ENCODE data around the gene TTC39B. TPM values are rescaled to one million over a fixed set of nuclear protein-coding genes. Genes with fewer than 3 reads are reported as not detected.
"Not testable (repeated sequence)": the region's sequence is repeated elsewhere in the genome, so short reads cannot be mapped to it uniquely, and the experiment has no call there.

Gene TTC39B
- total RNA-seq, 2 experiments from 2014 or later: 17.8 to 20.3 TPM

GRCh38 chr9:15243081-15243480, 63.9 kb downstream of the TTC39B start:
- ChIA-PET CTCF (no interaction called here), POLR2A (no interaction called here)
- H3K27ac Mint-ChIP-seq: no peak overlapping the region
- peaks cover 22% of the 10 kb centered on the region for H3K36me3 Mint-ChIP-seq (ENCODE audit: low read depth)
- ATAC-seq (no peak), DNase-seq (no peak)
- no peak overlapping the region for H3K4me3 Mint-ChIP-seq
- H3K4me1 Mint-ChIP-seq (ENCODE audit: low read depth): peaks cover 21% of the 10 kb centered on the region
- H3K9me3 Mint-ChIP-seq (ENCODE audit: insufficient read depth): peaks cover 15% of the 10 kb centered on the region
- H3K27me3 Mint-ChIP-seq (ENCODE audit: low read depth): no peaks in the 10 kb centered on the region

GRCh38 chr9:15240927-15241326, 66.1 kb downstream of the TTC39B start:
- Mint-ChIP-seq H3K4me3 (no peak overlapping the region), H3K4me1 (ENCODE audit: low read depth) (peaks cover 9% of the 10 kb centered on the region), H3K36me3 (ENCODE audit: low read depth) (peaks cover 30% of the 10 kb centered on the region), H3K27me3 (ENCODE audit: low read depth) (no peaks in the 10 kb centered on the region), H3K27ac (no peak overlapping the region), H3K9me3 (ENCODE audit: insufficient read depth) (peaks cover 35% of the 10 kb centered on the region)
- DNase-seq (no peak), ATAC-seq (no peak)
- ChIA-PET POLR2A (no interaction called here), CTCF (no interaction called here)

- DNase-seq (no peak), ATAC-seq (no peak)
- no peak overlapping the region for H3K27ac Mint-ChIP-seq
- H3K4me1 Mint-ChIP-seq (ENCODE audit: low read depth): peaks cover 9% of the 10 kb centered on the region
- H3K36me3 Mint-ChIP-seq (ENCODE audit: low read depth): peaks cover 30% of the 10 kb centered on the region
- ChIA-PET CTCF (no interaction called here), POLR2A (no interaction called here)
- H3K27me3 Mint-ChIP-seq (ENCODE audit: low read depth): no peaks in the 10 kb centered on the region
- H3K9me3 Mint-ChIP-seq (ENCODE audit: insufficient read depth): peaks cover 46% of the 10 kb centered on the region
- no peak overlapping the region for H3K4me3 Mint-ChIP-seq
These were observed 67.2 kb downstream of the TTC39B start for GRCh38 chr9:15239816-15240215.

GRCh38 chr9:15238646-15239045, 68.4 kb downstream of the TTC39B start:
- H3K9me3 Mint-ChIP-seq (ENCODE audit: insufficient read depth): peaks cover 47% of the 10 kb centered on the region
- ATAC-seq (no peak), DNase-seq (no peak)
- peaks cover 28% of the 10 kb centered on the region for H3K36me3 Mint-ChIP-seq (ENCODE audit: low read depth)
- CTCF ChIA-PET: no interaction called here
- H3K27me3 Mint-ChIP-seq (ENCODE audit: low read depth): no peaks in the 10 kb centered on the region
- no peak overlapping the region for H3K27ac Mint-ChIP-seq
- no peak overlapping the region for H3K4me3 Mint-ChIP-seq
- H3K4me1 Mint-ChIP-seq (ENCODE audit: low read depth): peaks cover 6% of the 10 kb centered on the region
- POLR2A ChIA-PET: interaction anchor here (0.6 kb wide), 1 partner anchor 166 kb away, joined by 4 read pairs; no protein-coding TSS in a partner anchor

GRCh38 chr9:15235658-15236057, 71.4 kb downstream of the TTC39B start:
- DNase-seq (no peak), ATAC-seq (no peak)
- H3K27me3 Mint-ChIP-seq (ENCODE audit: low read depth): no peaks in the 10 kb centered on the region
- no peak overlapping the region for H3K27ac Mint-ChIP-seq
- POLR2A ChIA-PET: no interaction called here
- peaks cover 30% of the 10 kb centered on the region for H3K36me3 Mint-ChIP-seq (ENCODE audit: low read depth)
- H3K4me3 Mint-ChIP-seq: no peak overlapping the region
- H3K4me1 Mint-ChIP-seq (ENCODE audit: low read depth): peaks cover 6% of the 10 kb centered on the region
- peaks cover 44% of the 10 kb centered on the region for H3K9me3 Mint-ChIP-seq (ENCODE audit: insufficient read depth)
- CTCF ChIA-PET: no interaction called here

GRCh38 chr9:15233941-15234490, 73.0 kb downstream of the TTC39B start:
- POLR2A ChIA-PET; ATAC-seq; CTCF ChIA-PET; DNase-seq; H3K4me3 Mint-ChIP-seq; H3K27ac Mint-ChIP-seq; H3K27me3 Mint-ChIP-seq (ENCODE audit: low read depth); H3K4me1 Mint-ChIP-seq (ENCODE audit: low read depth): not testable (repeated sequence)
- H3K9me3 Mint-ChIP-seq (ENCODE audit: insufficient read depth): peaks cover 40% of the 10 kb centered on the region
- H3K36me3 Mint-ChIP-seq (ENCODE audit: low read depth): peaks cover 27% of the 10 kb centered on the region

- DNase-seq; ATAC-seq; POLR2A ChIA-PET; H3K27me3 Mint-ChIP-seq (ENCODE audit: low read depth); H3K27ac Mint-ChIP-seq; H3K4me3 Mint-ChIP-seq: not testable (repeated sequence)
- CTCF ChIA-PET: interaction anchor here (1.5 to 1.9 kb wide), 3 partner anchors 10 to 20 kb away, joined by 8 to 12 read pairs (median 9); no protein-coding TSS in a partner anchor
- H3K9me3 Mint-ChIP-seq (ENCODE audit: insufficient read depth): peaks cover 29% of the 10 kb centered on the region
- H3K36me3 Mint-ChIP-seq (ENCODE audit: low read depth): peaks cover 17% of the 10 kb centered on the region
- H3K4me1 Mint-ChIP-seq (ENCODE audit: low read depth): peaks cover 13% of the 10 kb centered on the region
These were observed 74.2 kb downstream of the TTC39B start for GRCh38 chr9:15232706-15233280.

GRCh38 chr9:15231788-15232635, 75.0 kb downstream of the TTC39B start:
- no peak for DNase-seq

GRCh38 chr9:15229409-15229808, 77.6 kb downstream of the TTC39B start:
- POLR2A ChIA-PET: no interaction called here
- no peak overlapping the region for H3K27ac Mint-ChIP-seq
- peaks cover 7% of the 10 kb centered on the region for H3K4me1 Mint-ChIP-seq (ENCODE audit: low read depth)
- H3K9me3 Mint-ChIP-seq (ENCODE audit: insufficient read depth): no peaks in the 10 kb centered on the region
- CTCF ChIA-PET: interaction anchor here (1.1 kb wide), 1 partner anchor 9 kb away, joined by 4 read pairs; no protein-coding TSS in a partner anchor
- H3K4me3 Mint-ChIP-seq: no peak overlapping the region
- no peaks in the 10 kb centered on the region for H3K27me3 Mint-ChIP-seq (ENCODE audit: low read depth)
- peaks cover 6% of the 10 kb centered on the region for H3K36me3 Mint-ChIP-seq (ENCODE audit: low read depth)
- DNase-seq: no peak
- ATAC-seq: no peak

More at GRCh38 chr9:15231788-15232635, 75.0 kb downstream of the TTC39B start:
- no peaks in the 10 kb centered on the region for H3K27me3 Mint-ChIP-seq (ENCODE audit: low read depth)
- peaks cover 22% of the 10 kb centered on the region for H3K9me3 Mint-ChIP-seq (ENCODE audit: insufficient read depth)
- no peak for ATAC-seq
- peaks cover 14% of the 10 kb centered on the region for H3K36me3 Mint-ChIP-seq (ENCODE audit: low read depth)
- ChIA-PET POLR2A (no interaction called here), CTCF (interaction anchor here (0.6 to 1.9 kb wide), 7 partner anchors 9 to 62 kb away, joined by 3 to 12 read pairs (median 3); no protein-coding TSS in a partner anchor)
- peaks cover 13% of the 10 kb centered on the region for H3K4me1 Mint-ChIP-seq (ENCODE audit: low read depth)
- H3K4me3 Mint-ChIP-seq: no peak overlapping the region
- H3K27ac Mint-ChIP-seq: no peak overlapping the region

- ChIA-PET POLR2A (no interaction called here), CTCF (no interaction called here)
- ATAC-seq (no peak), DNase-seq (no peak)
- peaks cover 19% of the 10 kb centered on the region for H3K36me3 Mint-ChIP-seq (ENCODE audit: low read depth)
- H3K27ac Mint-ChIP-seq: no peak overlapping the region
- H3K4me1 Mint-ChIP-seq (ENCODE audit: low read depth): peaks cover 7% of the 10 kb centered on the region
- no peaks in the 10 kb centered on the region for H3K27me3 Mint-ChIP-seq (ENCODE audit: low read depth)
- no peak overlapping the region for H3K4me3 Mint-ChIP-seq
- H3K9me3 Mint-ChIP-seq (ENCODE audit: insufficient read depth): no peaks in the 10 kb centered on the region
These were observed 79.5 kb downstream of the TTC39B start for GRCh38 chr9:15227491-15227890.

- no peak overlapping the region for H3K4me3 Mint-ChIP-seq
- CTCF ChIA-PET: no interaction called here
- H3K27ac Mint-ChIP-seq: no peak overlapping the region
- POLR2A ChIA-PET: no interaction called here
- no peaks in the 10 kb centered on the region for H3K9me3 Mint-ChIP-seq (ENCODE audit: insufficient read depth)
- H3K4me1 Mint-ChIP-seq (ENCODE audit: low read depth): peaks cover 7% of the 10 kb centered on the region
- no peak for ATAC-seq
- no peaks in the 10 kb centered on the region for H3K27me3 Mint-ChIP-seq (ENCODE audit: low read depth)
- no peak for DNase-seq
- H3K36me3 Mint-ChIP-seq (ENCODE audit: low read depth): peaks cover 16% of the 10 kb centered on the region
These were observed 81.4 kb downstream of the TTC39B start for GRCh38 chr9:15225564-15226126.

GRCh38 chr9:15222313-15222712, 84.7 kb downstream of the TTC39B start:
- no peak for ATAC-seq

More at GRCh38 chr9:15222313-15222712, 84.7 kb downstream of the TTC39B start:
- DNase-seq: no peak
- Mint-ChIP-seq H3K4me3 (no peak overlapping the region), H3K9me3 (ENCODE audit: insufficient read depth) (no peaks in the 10 kb centered on the region), H3K27ac (no peak overlapping the region), H3K4me1 (ENCODE audit: low read depth) (no peaks in the 10 kb centered on the region), H3K36me3 (ENCODE audit: low read depth) (peaks cover 16% of the 10 kb centered on the region), H3K27me3 (ENCODE audit: low read depth) (no peaks in the 10 kb centered on the region)
- POLR2A ChIA-PET: no interaction called here
- CTCF ChIA-PET: interaction anchor here (2.4 to 3.9 kb wide), 3 partner anchors 10 to 12 kb away, joined by 8 to 14 read pairs (median 12); no protein-coding TSS in a partner anchor
